SU-DHL-6 (cell line): ENCODE results near the gene SMARCD2.

Source experiments
- H2AFZ ChIP-seq: fragments of 200-600 bp; sonication (generic); 2 replicates; pipeline ENCODE4 v1.6.1; 2014; ENCODE audit warnings: low read depth, mild to moderate bottlenecking, moderate library complexity, mixed read lengths, antibody characterized with exemption, low read length; ENCODE audit not compliant: severe bottlenecking
- H3F3A ChIP-seq: fragments of 200-600 bp; shearing (Covaris generic); 2 replicates; pipeline ENCODE4 v1.6.0; 2016; ENCODE audit warnings: antibody characterized with exemption, mild to moderate bottlenecking; ENCODE audit not compliant: insufficient read depth
- H3K27ac ChIP-seq: fragments of 200-600 bp; sonication (generic); 2 replicates; pipeline ENCODE4 v1.5.1; 2016; ENCODE audit warnings: low read depth, mild to moderate bottlenecking, low read length, moderate library complexity, mixed read lengths
- H3K27me3 ChIP-seq: fragments of 200-600 bp; sonication (generic), shearing (Covaris generic); 2 replicates; pipeline ENCODE4 v1.6.0; 2014; ENCODE audit warnings: mild to moderate bottlenecking, low read length
- H3K36me3 ChIP-seq: fragments of 200-600 bp; sonication (generic); 2 replicates; pipeline ENCODE4 v1.6.1; 2014; ENCODE audit warnings: mild to moderate bottlenecking, low read length, mixed read lengths
- H3K4me2 ChIP-seq: fragments of 300-600, 200-600 bp; shearing (Covaris generic), sonication (generic); 2 replicates; pipeline ENCODE4 v1.6.0; 2014; ENCODE audit warnings: low read length, low read depth, mild to moderate bottlenecking; ENCODE audit not compliant: poor library complexity, severe bottlenecking
- H3K4me3 ChIP-seq: fragments of 200-600 bp; sonication (generic); 2 replicates; pipeline ENCODE4 v1.5.1; 2014; ENCODE audit warnings: antibody characterized with exemption, low read length, mild to moderate bottlenecking, mixed read lengths; ENCODE audit not compliant: insufficient read depth, poor library complexity, severe bottlenecking
- H3K79me2 ChIP-seq: fragments of 200-600 bp; sonication (generic); 2 replicates; pipeline ENCODE4 v1.6.1; 2014; ENCODE audit warnings: mild to moderate bottlenecking, low read length, moderate library complexity; ENCODE audit not compliant: insufficient read depth
- H3K9ac ChIP-seq: fragments of 200-600 bp; sonication (generic); 2 replicates; pipeline ENCODE4 v1.7.0; 2014; ENCODE audit warnings: mild to moderate bottlenecking, low read length
- H3K9me2 ChIP-seq: fragments of 200-600 bp; sonication (generic); replicated peaks from 2 replicates; pipeline ENCODE4 v1.6.1; 2014; ENCODE audit warnings: low read length; ENCODE audit not compliant: insufficient read depth
- H3K9me3 ChIP-seq: fragments of 200-600 bp; sonication (generic); 2 replicates; pipeline ENCODE4 v1.6.1; 2014; ENCODE audit warnings: low read length, mixed read lengths; ENCODE audit not compliant: insufficient read depth
- H4K20me1 ChIP-seq: fragments of 200-600 bp; sonication (generic); 2 replicates; pipeline ENCODE4 v1.6.1; 2014; ENCODE audit warnings: low read depth, mild to moderate bottlenecking, antibody characterized with exemption, low read length, moderate library complexity, mixed read lengths
- EZH2phosphoT487 ChIP-seq: fragments of 200-600 bp; sonication (generic), shearing (Covaris generic); conservative IDR thresholded peaks from 2 replicates; pipeline ENCODE4 v1.6.1; 2018; ENCODE audit warnings: mild to moderate bottlenecking, antibody characterized with exemption, low read length, moderate library complexity, mixed read lengths
- TF ChIP-seq, protein P1 (sequence below): fragments of 200-600 bp; sonication (generic); IDR thresholded peaks from one replicate; pipeline ENCODE4 v1.5.1; 2017; ENCODE audit warnings: antibody characterized with exemption, mild to moderate bottlenecking, low read length, moderate library complexity; ENCODE audit not compliant: insufficient read depth, poor library complexity, severe bottlenecking

The SMARCD2 gene

DNA sequence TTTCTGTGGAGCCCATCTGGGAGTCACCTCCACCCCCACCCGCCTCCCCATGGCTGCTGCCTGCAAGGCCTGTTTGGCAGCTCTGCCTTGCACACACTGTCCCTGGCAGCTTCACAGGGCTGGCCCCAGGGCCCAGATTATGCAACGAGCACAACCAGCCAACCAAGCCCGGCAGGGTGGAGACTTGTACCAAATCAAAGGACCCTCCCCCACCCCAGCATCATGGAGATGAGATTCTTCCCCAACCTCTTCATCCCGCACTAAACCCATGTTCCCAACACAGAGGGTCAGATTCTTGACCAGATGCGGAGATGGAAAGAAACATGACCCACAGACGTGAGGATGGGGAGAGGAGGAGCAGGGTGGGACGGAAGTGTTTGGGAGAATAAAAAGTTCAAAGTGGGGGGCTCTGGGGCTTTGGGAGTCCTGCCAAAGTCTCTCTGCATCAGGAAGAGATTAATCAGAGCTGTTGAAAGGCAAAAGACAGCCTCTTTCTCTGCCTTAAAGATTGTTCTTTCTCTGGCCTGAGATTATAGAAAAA lies 3.8 kb downstream of the SMARCD2 start:
- Histone ChIP-seq H3K4me3 (no peak overlapping the region), H3F3A (peaks cover 11% of the 10 kb centered on the region), H2AFZ (no peak overlapping the region), H3K4me2 (peak overlapping the region; percentile 44), H3K9me3 (no peaks in the 10 kb centered on the region), H3K9me2 (no peaks in the 10 kb centered on the region), H3K36me3 (no peaks in the 10 kb centered on the region), H3K79me2 (peaks cover 57% of the 10 kb centered on the region), H4K20me1 (no peaks in the 10 kb centered on the region; the same call in 1 of the 2 replicates), H3K27ac (no peak overlapping the region), H3K27me3 (no peaks in the 10 kb centered on the region), H3K9ac (peak overlapping the region; percentile 12; the same call in 1 of the 2 replicates)
- no peak for TF ChIP-seq EZH2phosphoT487

DNA sequence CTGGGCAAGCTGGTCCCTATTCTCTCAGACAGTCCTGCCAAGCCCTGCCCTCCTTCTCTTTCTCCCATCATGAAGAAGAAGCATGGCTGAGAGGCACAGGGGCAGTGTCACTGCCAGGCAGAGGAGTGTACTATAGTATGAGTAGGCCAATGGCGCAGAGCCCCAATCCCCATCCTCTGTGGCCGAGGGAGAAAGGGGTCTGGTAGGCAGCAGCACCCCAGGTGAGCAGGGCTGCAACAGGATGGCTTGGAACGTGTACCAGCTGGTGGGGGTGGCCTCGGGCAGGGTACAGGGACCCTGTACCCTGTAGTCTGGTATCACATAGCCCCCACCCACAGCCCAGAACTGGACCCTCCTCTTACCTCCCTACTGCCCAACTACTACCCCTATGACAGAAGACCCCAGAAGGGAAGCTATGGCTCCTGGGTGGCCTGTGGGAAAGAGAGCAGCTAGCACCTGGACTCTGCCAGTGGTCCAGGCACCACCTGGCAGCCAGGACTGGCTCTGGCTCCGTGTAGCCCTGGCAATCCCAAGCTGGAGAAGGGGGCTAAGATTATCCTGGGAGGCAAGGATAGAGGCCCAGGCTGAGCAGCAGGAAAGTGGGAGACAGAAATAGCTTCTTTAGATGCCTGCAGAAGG lies 4.4 kb downstream of the SMARCD2 start:
- no peak overlapping the region for H2AFZ ChIP-seq
- no peak overlapping the region for H3K9ac ChIP-seq
- H3F3A ChIP-seq: peaks cover 5% of the 10 kb centered on the region
- H3K27ac ChIP-seq: no peak overlapping the region
- no peak for TF ChIP-seq EZH2phosphoT487
- TF ChIP-seq, protein P1, sequence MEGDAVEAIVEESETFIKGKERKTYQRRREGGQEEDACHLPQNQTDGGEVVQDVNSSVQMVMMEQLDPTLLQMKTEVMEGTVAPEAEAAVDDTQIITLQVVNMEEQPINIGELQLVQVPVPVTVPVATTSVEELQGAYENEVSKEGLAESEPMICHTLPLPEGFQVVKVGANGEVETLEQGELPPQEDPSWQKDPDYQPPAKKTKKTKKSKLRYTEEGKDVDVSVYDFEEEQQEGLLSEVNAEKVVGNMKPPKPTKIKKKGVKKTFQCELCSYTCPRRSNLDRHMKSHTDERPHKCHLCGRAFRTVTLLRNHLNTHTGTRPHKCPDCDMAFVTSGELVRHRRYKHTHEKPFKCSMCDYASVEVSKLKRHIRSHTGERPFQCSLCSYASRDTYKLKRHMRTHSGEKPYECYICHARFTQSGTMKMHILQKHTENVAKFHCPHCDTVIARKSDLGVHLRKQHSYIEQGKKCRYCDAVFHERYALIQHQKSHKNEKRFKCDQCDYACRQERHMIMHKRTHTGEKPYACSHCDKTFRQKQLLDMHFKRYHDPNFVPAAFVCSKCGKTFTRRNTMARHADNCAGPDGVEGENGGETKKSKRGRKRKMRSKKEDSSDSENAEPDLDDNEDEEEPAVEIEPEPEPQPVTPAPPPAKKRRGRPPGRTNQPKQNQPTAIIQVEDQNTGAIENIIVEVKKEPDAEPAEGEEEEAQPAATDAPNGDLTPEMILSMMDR: no peak
- no peaks in the 10 kb centered on the region for H3K9me3 ChIP-seq
- H3K79me2 ChIP-seq: peaks cover 57% of the 10 kb centered on the region
- H3K4me2 ChIP-seq: no peak overlapping the region
- H4K20me1 ChIP-seq: no peaks in the 10 kb centered on the region; the same call in 1 of the 2 replicates
- H3K4me3 ChIP-seq: no peak overlapping the region
- no peaks in the 10 kb centered on the region for H3K9me2 ChIP-seq
- H3K36me3 ChIP-seq: no peaks in the 10 kb centered on the region
- H3K27me3 ChIP-seq: no peaks in the 10 kb centered on the region

DNA sequence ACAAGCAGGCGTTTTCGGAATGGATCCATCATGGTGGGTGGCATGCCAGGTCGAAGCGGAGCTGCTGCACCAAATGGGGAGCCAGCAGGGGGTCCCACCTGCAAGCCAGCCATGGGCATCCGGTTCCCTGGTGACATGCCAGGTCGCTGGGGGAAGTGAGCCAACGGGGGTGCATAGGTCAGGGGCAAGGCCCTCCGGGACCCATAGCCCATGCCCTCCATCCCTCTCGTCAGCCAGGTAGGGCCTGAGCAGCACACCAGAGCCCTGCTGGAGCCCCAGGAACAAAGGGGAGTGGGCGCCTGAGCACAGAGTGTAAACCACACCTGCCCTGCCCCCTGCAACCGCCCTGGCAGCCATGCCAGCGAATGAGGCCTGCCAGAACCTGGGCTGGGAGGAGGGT lies 5.0 kb downstream of the SMARCD2 start:
- peaks cover 57% of the 10 kb centered on the region for H3K79me2 ChIP-seq
- no peak overlapping the region for H2AFZ ChIP-seq
- no peaks in the 10 kb centered on the region; the same call in 1 of the 2 replicates for H4K20me1 ChIP-seq
- H3K4me2 ChIP-seq: no peak overlapping the region
- H3K9ac ChIP-seq: no peak overlapping the region
- no peak overlapping the region for H3K27ac ChIP-seq
- no peaks in the 10 kb centered on the region for H3K36me3 ChIP-seq
- no peaks in the 10 kb centered on the region for H3K9me3 ChIP-seq
- no peaks in the 10 kb centered on the region for H3K9me2 ChIP-seq
- 0 out of 2 replicates have a peak, but pooled peaks cover 4% of the 10 kb centered on the region for H3F3A ChIP-seq
- no peaks in the 10 kb centered on the region for H3K27me3 ChIP-seq
- H3K4me3 ChIP-seq: no peak overlapping the region
- TF ChIP-seq EZH2phosphoT487: no peak
- TF ChIP-seq, protein P1: no peak

DNA sequence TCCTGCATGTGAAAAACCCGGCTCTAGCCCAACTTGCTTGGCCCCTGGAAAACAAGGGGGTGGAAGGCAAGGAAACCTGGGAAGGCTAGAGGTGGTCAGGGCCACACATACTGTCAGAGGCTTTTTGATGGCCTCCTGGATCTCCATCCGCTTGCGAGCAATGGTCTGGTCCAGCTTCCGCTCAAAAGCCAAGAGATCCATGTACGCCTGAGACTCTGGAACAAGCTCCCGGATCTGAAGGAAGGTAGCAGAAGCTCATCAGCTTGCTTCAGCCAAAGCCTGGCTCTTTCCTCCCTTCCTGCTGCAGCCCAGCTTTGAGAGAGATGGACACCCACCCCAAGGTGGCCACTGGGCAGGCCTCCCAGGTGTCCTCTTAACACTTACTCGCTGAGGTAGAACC lies 5.7 kb downstream of the SMARCD2 start:
- Histone ChIP-seq H3K4me3 (no peak overlapping the region), H3F3A (0 out of 2 replicates have a peak, but pooled peaks cover 4% of the 10 kb centered on the region), H3K9me2 (no peaks in the 10 kb centered on the region), H3K9ac (no peak overlapping the region), H3K27ac (no peak overlapping the region), H4K20me1 (no peaks in the 10 kb centered on the region; the same call in 1 of the 2 replicates), H3K4me2 (no peak overlapping the region), H2AFZ (no peak overlapping the region), H3K79me2 (peaks cover 53% of the 10 kb centered on the region), H3K36me3 (no peaks in the 10 kb centered on the region), H3K27me3 (no peaks in the 10 kb centered on the region), H3K9me3 (no peaks in the 10 kb centered on the region)
- no peak for TF ChIP-seq EZH2phosphoT487
- TF ChIP-seq, protein P1: no peak
